Right forelimb (tissue), 1 donor: ENCODE data around the gene POLR1G.
A peak's percentile ranks its signal among the peaks of the same experiment; 100 is the strongest.
"Not testable (repeated sequence)": the region's sequence is repeated elsewhere in the genome, so short reads cannot be mapped to it uniquely, and the experiment has no call there.

ENCODE experiments used
- DNase-seq: peaks from one replicate; pipeline ENCODE4 v3.0.0-alpha.2; 2018

POLR1G gene

DNA sequence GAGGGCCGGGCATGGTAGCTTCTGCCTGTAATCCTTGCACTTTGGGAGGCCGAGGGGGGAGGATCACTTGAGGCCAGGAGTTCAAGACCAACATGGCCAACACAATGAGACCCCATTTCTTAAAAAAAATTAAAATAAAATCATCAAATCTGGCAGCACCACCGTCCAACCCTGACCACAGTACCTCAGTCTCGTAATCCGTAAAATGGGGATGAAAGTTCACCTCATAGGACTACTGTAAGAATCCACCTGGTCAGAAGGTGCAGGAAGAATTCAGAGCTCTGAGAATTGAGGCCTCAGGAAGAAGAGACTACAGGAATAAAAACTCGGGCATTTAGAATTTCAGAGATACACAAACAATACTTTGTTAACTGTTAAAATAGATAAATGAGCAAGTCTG is 4.6 kb upstream of the POLR1G start:
- no peak for DNase-seq

DNA sequence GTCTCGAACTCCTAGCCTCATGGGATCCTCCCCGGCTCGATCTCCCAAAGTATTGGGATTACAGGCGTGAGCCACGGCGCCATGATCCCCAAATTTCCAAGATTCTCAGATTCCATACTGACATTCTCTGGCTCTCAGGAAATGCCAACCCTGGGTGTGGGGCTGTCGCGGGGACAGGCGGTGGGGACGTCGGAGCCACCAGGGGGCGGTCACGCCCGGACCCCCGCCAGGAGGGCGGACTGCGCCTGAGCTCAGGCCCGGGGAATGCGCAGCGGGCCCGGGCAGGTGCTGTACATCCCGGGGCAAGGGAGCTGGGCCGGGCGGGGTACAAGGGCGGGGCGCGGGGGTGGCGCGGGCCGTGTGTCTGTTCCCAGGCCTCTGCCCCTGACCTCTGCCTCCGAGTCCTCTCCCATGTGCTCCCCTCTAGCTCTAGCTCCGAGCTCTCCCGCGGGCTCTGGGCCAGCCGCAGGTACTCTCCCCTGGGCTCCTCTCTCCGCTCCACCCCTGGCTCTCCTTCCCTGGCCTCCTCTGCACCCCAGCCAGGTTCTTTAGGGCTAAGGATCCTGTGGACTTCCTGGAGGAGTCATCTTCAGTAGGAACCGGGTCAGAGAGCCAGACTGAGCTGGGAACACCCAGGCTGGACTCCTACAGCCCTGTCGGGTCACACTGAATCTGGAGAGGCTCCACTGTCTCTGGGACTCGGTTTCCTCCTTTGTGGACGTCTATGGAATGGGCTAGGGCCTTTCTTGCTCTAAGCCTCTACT is 4.0 kb upstream of the POLR1G start:
- no peak for DNase-seq

DNA sequence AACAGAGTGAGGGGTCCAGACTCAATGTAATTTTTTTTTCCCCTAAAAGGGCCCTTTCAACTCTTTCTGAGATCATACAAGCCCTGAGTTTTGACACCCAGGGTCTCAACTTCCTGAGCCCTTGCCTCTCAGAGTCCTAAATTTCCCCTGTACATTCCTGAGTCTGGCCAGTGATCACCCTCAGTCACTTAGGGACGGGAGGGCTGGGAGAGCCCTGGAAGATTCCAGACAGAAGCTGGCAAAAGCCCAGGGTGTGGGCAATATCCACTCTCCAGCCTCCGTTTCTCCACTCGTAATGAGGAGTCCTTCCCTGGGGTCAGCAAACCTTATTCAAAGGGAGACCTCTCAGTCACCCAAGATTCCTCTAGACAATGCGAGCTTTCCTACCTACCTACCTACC is 3.2 kb upstream of the POLR1G start:
- no peak for DNase-seq

DNA sequence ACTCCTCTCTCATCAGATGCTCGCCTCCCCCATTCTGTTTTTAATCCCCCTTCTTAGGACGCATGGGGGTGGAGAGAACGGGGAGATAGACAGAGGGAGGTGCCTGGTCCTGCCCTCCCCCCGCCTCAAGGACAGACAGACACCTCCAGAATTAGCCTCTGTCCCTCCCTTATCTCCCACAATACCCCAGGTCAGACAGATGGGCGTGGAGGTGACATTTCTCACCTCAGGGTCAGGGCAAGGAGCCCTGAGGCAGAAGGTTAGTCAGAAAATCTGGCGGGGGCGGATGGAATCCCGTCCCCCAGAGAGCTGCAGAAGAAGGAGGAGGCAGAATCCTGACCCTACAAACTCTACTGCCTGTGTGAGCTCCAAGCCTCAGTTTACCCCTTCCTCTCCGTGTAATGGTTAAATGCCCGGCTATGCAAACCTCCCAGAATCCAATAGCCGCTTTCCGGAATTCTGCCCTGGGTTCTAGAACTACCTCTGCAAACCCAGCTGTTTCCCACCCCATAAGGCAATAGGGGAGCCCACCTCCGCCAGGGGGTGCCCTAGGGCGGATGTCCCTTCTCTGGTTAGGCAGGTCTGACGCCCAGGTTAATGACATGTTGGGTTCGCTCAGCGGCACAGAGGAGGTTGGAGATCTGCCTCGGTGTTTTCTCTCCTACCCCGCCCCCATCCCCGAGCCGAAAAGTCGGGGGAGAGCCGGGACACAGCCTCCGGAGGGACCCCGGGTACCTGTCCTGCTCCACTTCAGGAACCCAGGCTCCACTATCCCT is 2.5 kb upstream of the POLR1G start:
- DNase-seq, result no peak

DNA sequence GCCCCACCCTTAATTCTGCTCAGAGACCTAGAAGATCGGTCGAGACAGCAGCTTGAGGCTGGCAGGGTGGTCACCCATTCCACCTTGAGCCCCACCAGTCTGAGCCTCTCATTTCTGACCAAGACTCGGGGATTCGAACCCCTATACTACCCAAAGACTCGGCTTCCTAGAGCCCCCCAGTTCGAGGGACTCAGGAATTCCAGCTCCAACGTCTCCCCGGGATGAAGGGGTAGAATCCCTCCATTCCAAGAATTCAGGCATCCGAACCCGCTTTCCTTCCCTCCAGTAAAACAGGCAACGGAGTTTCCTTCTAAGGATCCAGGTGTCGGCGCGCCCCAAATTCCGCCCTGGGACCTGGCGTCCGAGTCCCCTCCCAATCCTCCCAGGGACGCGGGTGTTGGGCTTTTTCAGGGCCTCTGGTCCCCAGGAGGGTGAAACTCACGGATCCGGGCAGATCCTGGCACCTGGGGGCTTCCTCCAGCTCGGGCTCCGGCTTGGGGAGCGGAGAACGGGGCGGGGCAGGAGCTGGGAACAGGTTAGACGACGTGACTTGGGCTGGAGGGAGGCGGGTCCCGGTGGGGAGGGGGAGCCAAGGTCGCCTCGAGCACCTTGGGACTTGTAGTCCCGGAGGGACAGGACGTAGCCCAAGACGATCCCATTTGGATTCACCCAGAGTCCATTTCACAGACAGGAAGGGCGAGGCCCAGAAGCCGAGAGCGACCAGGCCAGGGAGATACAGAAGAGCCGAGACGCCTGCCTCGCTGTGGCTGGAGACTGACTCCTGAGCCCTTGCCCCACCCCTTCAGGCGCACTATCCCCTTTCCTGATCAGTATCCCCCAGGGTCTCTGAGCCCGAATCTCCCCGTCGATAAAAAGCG is 1.6 kb upstream of the POLR1G start, which contains the start of gene PPP1R13L:
PPP1R13L (minus strand) TSS at position 513 of the 878 bp plus-strand sequence. CDS start 6,751 bp downstream, outside the sequence.
- DNase-seq, result no peak

DNA sequence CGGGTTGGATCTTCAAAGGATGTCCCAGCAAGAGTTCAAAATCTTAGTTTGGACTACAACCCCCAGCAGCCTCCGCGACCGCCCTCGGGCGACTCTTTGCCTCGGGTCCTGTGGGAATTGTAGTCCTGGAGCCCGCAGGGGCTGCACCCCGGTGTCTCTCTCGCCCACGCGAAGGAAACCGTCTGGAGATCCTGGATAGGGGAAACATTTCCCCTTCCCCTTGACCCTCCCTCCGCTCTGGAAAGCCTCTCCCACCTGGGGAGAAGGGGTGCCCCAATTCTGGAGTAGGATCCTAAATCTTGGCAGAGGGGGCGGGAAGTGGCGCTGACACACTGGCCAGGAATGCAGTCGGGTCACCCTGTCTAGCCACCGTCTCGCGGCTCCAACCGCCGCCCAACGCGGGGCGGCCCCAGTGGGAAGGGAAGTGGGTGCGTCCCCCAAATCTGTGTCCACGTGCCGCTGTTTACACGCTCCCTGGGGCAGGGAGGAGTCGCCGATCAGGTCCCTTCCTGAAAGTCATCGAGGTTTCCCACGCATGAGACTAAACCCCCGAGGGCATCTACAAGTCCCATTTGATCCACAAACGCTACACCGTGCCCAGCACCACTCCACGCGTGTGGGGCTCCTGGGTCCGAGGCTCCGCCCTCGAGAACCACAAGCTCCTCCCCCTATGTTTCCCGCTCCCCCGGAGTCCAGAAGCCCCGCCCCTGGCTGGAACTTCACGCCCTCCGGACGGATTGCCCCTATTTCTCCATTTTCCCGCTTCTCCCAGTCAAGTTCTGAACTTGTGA is 814 bp upstream of the POLR1G start:
- DNase-seq, result peak; percentile 86

DNA sequence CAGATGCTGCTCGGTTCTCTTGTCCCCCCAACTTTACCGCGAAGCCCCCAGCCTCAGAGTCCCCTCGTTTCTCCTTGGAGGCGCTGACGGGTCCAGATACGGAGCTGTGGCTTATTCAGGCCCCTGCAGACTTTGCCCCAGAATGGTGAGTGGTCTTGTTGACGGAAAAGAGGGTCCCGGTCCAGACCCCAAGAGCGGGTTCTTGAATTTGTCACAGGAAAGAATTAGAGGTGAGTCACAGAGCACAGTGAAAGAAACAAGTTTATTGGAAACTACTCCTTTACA is 589 bp downstream of the POLR1G start:
- DNase-seq, result no peak

DNA sequence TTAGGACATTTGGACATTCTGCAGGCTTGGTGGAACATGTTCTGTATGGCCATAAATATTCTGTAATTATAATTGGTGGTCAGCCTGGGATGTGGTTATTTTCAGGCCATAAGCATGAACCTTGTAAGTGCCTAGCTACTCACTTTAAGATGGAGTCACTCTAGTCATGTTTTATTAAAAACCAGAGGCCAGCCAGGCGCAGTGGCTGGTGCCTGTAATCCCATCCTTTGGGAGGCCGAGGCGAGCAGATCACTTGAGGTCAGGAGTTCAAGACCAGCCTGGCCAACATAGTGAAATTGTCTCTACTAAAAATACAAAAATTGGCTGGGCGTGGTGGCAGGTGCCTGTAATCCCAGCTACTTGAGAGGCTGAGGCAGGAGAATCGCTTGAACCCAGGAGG is 1.1 kb downstream of the POLR1G start:
- not testable (repeated sequence) for DNase-seq

DNA sequence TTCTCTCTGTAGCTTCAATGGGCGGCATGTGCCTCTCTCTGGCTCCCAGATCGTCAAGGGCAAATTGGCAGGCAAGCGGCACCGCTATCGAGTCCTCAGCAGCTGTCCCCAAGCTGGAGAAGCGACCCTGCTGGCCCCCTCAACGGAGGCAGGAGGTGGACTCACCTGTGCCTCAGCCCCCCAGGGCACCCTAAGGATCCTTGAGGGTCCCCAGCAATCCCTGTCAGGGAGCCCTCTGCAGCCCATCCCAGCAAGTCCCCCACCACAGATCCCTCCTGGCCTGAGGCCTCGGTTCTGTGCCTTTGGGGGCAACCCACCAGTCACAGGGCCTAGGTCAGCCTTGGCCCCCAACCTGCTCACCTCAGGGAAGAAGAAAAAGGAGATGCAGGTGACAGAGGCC is 1.7 kb downstream of the POLR1G start:
- no peak for DNase-seq

DNA sequence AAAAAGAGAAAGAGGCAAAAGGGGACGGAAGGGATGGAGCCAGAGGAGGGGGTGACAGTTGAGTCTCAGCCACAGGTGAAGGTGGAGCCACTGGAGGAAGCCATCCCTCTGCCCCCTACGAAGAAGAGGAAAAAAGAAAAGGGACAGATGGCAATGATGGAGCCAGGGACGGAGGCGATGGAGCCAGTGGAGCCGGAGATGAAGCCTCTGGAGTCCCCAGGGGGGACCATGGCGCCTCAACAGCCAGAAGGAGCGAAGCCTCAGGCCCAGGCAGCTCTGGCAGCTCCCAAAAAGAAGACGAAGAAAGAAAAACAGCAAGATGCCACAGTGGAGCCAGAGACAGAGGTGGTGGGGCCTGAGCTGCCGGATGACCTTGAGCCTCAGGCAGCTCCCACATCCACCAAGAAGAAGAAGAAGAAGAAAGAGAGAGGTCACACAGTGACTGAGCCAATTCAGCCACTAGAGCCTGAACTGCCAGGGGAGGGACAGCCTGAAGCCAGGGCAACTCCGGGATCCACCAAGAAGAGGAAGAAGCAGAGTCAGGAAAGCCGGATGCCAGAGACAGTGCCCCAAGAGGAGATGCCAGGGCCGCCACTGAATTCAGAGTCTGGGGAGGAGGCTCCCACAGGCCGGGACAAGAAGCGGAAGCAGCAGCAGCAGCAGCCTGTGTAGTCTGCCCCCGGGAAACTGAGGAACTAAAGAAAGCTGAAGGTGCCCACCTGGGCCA is 2.5 kb downstream of the POLR1G start:
- DNase-seq, result no peak

DNA sequence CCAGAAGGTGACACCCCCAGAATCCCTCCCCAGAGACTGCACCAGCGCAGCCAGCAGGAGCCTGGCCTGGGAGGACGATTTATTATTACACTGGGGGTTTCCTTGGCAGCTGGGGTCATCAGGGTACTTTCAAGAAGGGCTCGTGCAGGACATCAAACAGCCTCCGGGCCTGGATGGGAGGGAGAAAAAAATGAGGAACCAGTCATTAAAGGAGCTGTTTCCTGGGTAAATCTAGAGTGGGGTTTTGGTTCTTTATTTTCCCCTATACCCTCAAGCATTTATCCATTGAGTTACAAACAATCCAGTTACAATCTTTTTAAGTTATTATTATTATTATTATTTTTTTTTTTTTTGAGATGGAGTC is 3.1 kb downstream of the POLR1G start:
- DNase-seq, result no peak

DNA sequence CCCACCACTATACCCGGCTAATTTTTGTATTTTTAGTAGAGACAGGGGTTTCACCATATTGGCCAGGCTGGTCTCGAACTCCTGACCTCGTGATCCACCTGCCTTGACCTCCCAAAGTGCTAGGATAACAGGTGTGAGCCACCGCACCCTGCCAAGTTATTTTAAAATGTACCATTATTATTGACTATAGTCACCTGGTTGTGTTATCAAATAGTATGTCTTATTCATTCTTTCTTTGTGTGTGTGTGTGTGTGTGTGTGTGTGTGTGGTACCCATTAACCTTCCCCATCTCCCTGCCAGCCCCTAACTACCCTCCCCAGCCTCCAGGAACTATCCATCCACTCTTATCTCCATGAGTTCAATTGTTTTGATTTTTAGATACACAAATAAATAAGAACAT is 3.9 kb downstream of the POLR1G start:
- DNase-seq, result not testable (repeated sequence)

DNA sequence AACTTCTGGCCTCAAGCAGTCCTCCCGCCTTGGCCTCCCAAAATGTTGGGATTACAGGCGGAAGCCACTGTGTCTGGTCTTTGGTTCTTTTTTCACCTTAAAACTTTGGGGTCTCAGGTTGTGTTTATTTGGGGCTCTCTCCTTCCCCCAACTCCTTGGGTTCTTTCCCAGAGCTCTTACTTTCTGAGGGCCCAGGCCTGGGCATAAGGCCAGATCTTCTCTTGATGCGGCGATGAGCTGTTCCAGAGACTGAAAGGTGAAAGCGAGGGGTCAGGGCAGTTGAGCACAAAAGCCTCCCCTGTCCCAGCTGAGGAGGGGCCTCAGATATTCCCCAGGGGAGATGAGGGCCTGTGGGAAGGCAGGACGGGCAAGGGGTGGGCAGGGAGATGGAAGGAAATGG is 7.1 kb downstream of the POLR1G start:
- DNase-seq, result no peak

DNA sequence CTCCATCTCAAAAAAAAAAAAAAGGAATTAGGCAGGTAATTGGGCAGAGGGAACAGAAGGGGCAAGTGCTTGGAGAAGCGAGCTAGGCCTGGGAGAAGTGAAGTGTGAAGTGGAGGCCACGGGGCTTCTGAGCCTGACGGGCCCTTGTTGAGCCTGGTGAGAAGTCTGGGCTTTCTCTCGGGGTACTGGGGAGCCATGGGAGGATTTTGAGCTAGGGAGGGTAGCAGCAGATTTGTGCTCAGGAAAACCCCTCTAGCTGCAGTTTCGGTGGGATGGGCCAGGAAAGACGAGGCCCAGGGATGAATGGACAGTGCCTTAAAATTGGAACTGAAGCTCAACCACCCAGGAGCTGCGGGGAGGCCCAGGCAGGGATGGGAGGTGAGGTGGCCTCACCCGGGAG is 8.0 kb downstream of the POLR1G start:
- DNase-seq, result no peak

DNA sequence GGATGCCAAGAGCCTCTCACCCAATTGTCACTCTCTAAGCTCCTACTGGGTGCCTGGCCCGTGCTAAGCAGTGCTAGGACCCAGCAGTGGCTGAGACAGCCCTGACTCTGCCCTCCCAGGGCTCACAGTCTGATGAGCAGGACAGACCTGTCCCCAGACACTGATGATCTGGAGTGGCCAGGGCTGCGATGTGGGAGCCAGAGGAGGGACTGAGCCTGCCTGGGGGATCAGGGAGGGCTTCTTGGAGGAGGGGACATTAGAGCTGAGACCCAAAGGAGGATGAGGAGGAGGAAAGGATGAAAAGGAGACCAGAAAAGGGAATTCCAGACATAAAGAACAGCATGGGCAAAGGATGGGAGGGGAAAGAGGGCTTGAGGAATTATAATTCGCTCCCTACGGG is 10.7 kb downstream of the POLR1G start:
- no peak for DNase-seq

DNA sequence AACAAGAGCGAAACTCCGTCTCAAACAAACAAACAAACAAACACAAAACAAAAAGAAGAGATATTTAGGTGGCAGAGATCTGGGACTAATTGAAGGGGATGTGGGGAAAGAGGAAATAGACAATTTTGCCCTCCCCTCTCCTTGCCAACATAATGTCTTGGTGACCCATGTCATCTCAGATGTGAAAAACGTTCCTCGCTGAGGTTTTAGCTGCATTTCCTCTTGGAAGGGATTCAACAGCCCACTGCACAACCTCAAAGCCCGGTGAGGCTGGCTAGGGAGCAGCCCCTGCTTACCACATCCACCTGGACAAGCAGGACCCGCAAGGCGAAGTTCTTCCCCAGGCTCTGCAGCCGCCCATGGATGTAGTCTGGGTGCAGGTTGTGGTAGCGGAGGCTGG is 12.4 kb downstream of the POLR1G start:
- DNase-seq, result no peak

DNA sequence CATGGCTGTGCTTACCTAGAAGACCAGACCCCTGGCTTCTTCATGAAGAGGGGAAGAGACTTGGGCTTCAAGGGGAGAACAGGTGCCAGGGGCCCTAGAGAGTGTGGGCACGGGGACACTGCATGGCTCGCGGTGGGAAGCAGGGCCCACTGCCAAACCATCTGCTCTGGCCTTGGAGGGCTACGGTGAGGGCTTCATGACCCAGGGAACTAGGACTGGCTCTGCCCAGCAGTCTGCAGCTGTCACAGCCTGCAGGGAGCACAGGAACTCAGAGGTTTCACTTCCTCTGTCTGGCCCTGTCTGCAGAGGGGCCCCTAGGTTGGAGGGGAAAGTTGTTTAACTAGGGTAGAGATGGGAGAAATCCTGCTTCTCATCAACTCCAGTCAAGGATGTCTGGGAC is 13.0 kb downstream of the POLR1G start:
- DNase-seq, result no peak

DNA sequence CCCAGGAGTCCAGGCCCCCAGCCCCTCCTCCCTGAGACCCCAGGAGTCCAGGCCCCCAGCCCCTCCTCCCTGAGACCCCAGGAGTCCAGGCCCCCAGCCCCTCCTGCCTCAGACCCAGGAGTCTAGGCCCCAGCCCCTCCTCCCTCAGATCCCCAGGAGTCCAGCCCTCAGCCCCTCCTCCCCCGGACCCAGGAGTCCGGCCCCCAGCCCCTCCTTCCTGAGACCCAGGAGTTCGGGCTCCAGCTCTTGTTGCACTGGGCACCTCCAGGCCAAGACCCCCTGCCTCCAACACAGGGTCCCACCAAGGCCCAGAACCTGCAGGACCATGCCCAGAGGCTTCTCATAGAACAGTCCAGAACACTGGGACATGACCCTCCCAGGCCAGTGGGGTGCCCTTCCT is 13.5 kb downstream of the POLR1G start:
- no peak for DNase-seq

DNA sequence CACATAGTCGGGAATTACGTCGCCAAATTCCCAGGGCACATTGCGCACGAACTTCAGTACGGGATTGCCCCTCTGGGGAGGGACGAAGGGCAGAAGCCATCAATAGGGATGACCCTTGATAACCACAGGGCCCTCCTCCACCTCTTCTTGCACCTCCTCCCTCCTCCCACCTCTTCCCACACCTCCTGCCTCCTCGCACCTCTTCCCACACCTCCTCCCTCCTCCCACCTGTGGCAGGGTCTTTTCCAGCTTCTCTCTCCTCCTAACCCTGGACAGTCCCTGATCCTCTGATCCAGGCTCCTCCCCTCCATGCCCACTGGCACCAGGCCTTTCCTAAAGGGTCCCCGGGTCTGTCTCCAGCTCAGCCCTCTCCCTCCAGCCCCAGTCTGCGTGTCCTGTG is 13.9 kb downstream of the POLR1G start:
- no peak for DNase-seq

DNA sequence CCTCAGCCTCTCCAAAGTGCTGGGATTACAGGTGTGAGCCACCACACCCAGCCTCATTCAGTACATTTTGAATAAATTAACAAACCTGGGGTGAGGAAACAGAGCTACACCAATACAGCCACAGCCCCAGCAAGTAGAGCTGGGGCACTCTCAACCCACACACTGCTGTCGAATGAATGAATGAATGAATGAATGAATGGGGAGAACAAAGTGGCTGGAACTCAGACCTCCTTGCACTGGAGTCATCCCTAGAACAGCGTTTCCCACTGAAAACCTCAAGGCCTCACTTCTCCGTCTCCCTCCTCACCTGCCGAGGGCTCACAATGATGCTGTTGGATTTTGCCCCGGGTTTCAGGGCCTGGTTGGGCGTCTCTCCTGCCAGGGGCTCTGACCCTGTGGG is 14.4 kb downstream of the POLR1G start:
- no peak for DNase-seq

DNA sequence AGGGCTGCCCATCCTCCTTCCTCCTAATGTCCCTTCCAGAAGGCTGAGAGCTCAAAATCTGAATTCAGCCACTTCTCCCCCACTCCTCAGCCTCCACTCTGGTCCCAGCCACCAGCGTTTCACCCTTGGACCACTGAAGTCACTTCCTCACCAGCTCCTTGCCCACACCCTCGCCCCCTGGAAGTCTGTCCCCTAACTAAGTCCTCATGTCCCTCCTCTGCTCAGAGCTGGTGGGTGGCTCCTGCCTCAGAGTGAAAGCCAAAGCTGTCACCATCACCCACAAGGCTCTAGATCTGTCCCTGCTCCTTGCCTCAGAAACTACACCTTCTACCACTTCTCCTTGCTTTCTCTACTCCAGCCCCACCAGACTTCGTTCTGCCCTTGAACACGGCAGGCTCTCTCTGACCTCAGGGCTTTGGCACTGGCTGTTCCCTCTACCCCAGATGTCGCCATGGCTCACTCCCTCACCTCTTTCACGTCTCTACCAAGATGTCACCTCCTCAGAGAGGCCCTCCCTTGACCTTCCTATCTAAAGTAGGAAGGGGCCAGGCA is 15.6 kb downstream of the POLR1G start:
- no peak for DNase-seq

DNA sequence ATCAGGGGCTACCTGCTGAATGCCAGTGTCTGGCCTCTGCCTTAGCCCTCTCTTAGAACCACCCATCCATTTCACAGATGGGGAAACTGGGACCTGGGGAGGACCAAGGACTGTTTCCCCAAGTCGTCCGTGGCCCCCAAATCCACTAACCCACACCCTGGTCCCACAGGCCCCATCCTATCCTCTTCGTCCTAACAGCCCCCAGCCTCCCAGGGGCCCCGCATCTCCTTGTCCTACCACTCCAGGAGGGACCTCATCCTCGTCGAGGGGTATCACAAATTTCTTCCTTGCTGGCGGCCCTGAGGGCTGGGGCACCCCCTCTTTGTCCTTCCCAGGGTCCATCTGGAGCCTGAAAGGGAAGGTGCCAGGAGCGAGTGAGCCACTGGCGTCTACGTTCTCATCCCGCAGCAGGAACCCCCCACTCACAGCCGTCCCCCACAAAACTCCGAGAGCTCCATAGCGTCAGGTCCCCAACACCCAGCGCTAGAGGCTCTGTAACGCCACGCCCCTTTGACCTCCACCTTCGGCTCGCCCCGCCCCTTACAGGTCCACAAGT is 16.7 kb downstream of the POLR1G start:
- no peak for DNase-seq
